Measurements from ENCODE around the gene CNIH2. TPM values are rescaled to one million over a fixed set of nuclear protein-coding genes. Genes with fewer than 3 reads are reported as not detected.

The CNIH2 gene
- total RNA-seq, 2 donors from 2014 or later, result 3.6 TPM; not detected in 1

DNA sequence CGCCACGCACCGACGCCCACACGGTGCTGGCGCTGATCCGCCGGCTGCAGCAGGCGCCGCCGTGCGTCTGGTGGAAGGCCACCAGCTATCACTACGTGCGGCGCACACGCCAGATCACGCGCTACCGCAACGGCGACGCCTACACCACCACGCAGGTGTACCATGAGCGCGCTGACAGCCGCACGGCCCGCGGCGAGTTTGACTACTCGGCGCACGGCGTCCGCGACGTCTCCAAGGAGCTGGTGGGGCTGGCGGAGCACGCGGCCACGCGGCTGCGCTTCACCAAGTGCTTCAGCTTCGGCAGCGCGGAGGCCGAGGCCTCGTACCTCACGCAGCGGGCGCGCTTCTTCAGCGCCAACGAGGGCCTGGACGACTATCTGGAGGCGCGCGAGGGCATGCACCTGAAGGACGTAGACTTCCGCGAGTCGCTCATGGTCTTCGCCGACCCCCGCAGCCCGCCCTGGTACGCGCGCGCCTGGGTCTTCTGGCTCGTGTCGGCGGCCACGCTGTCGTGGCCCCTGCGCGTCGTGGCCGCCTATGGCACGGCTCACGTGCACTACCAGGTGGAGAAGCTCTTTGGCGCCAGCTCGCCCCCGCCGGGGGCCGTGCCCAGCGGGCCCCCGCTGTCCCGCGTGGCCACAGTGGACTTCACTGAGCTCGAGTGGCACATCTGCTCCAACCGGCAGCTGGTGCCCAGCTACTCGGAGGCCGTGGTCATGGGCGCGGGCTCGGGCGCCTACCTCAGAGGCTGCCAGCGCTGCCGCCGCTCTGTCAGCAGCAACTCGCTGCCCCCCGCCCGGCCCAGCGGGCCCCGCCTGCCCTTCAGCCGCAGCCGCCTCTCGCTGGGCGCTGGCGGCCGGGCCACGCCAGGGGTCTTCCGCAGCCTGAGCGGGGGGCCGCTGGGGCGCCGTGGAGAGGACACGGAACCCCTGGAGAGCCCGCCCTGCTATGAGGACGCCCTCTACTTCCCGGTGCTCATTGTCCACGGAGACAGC lies 16.9 kb downstream of the CNIH2 start:
- peaks cover 3% of the 10 kb centered on the region for H3K27me3 ChIP-seq (replicated peaks; ENCODE audit: insufficient read depth)
- no peak for DNase-seq (ENCODE audit: low spot score)
- H3K4me3 ChIP-seq, result no peak overlapping the region
- no peaks in the 10 kb centered on the region for H3K9me3 ChIP-seq
- no peak overlapping the region for H3K27ac ChIP-seq
- WGBS, result 80% methylated on average over 92 of the region's 123 CpGs
- intact Hi-C loops (cut with DNase I), result no loop called here
- H3K36me3 ChIP-seq, result no peaks in the 10 kb centered on the region
- H3K4me1 ChIP-seq (replicated peaks), result peaks cover 6% of the 10 kb centered on the region
- TF ChIP-seq, protein P1, sequence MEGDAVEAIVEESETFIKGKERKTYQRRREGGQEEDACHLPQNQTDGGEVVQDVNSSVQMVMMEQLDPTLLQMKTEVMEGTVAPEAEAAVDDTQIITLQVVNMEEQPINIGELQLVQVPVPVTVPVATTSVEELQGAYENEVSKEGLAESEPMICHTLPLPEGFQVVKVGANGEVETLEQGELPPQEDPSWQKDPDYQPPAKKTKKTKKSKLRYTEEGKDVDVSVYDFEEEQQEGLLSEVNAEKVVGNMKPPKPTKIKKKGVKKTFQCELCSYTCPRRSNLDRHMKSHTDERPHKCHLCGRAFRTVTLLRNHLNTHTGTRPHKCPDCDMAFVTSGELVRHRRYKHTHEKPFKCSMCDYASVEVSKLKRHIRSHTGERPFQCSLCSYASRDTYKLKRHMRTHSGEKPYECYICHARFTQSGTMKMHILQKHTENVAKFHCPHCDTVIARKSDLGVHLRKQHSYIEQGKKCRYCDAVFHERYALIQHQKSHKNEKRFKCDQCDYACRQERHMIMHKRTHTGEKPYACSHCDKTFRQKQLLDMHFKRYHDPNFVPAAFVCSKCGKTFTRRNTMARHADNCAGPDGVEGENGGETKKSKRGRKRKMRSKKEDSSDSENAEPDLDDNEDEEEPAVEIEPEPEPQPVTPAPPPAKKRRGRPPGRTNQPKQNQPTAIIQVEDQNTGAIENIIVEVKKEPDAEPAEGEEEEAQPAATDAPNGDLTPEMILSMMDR (IDR thresholded peaks at IDR 0.05), result no peak
- no peak for TF ChIP-seq POLR2AphosphoS5 (IDR thresholded peaks at IDR 0.05)
- TF ChIP-seq POLR2A (IDR thresholded peaks at IDR 0.05), result no peak

GRCh38 chr11:66297610-66298009 lies 19.6 kb downstream of the CNIH2 start:
- intact Hi-C loops (cut with DNase I), result no loop called here
- H3K27me3 ChIP-seq (replicated peaks; ENCODE audit: insufficient read depth), result peaks cover 3% of the 10 kb centered on the region
- H3K36me3 ChIP-seq, result no peaks in the 10 kb centered on the region
- no peaks in the 10 kb centered on the region for H3K9me3 ChIP-seq
- H3K4me1 ChIP-seq (replicated peaks), result no peaks in the 10 kb centered on the region
- DNase-seq (ENCODE audit: low spot score), result no peak
- no peak overlapping the region for H3K4me3 ChIP-seq
- no peak overlapping the region for H3K27ac ChIP-seq
- WGBS, result 52% methylated on average over 8 of the region's 8 CpGs
- TF ChIP-seq POLR2A (IDR thresholded peaks at IDR 0.05) (no peak), POLR2AphosphoS5 (IDR thresholded peaks at IDR 0.05) (no peak)
- TF ChIP-seq, protein P1 (IDR thresholded peaks at IDR 0.05), result no peak

DNA sequence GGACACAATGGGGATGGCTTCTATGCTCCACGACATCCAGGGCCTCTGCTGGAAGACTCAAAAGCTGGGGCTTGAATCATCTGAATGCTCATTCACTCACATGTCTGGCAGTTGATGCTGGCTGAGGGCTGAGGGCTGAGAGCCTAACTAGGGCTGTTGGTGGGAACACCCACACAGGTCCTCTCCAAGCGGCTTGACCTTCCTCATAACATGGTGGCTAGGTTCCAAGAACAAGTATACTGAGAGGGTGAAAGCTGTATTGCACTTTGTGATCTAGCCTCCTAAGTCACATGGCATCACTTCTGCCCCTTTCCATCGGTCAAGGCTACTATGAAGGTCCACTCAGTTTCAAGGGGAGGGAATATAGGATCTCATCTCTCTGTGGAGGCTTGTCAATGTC lies 21.2 kb downstream of the CNIH2 start:
- Histone ChIP-seq H3K27me3 (replicated peaks; ENCODE audit: insufficient read depth) (peaks cover 3% of the 10 kb centered on the region), H3K4me3 (no peak overlapping the region), H3K27ac (no peak overlapping the region), H3K4me1 (replicated peaks) (no peaks in the 10 kb centered on the region), H3K36me3 (no peaks in the 10 kb centered on the region), H3K9me3 (no peaks in the 10 kb centered on the region)
- intact Hi-C loops (cut with DNase I), result no loop called here
- DNase-seq (ENCODE audit: low spot score), result no peak
- WGBS, result 55% methylated on average over 3 of the region's 3 CpGs
- TF ChIP-seq, protein P1 (IDR thresholded peaks at IDR 0.05), result no peak
- no peak for TF ChIP-seq POLR2AphosphoS5 (IDR thresholded peaks at IDR 0.05)

DNA sequence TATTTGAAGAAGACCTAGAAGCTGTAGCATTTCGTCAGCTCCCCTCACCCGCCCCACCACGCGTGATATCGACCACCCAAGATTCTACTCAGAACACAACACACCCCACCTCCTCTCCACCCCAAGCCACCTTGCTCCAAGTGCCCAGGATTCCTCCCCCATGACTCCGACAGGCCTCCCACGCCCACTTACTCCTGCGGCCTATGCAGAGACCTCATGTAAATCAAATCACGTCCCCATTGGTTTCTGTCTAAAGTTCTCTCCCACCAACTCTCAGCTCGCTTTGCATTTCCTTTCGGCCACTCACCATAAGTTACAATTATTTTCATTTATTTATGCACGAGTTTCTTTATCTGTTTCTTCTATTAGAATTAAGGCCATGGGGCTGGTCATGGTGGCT lies 24.7 kb downstream of the CNIH2 start:
- WGBS, result 87% methylated on average over 12 of the region's 12 CpGs
- Histone ChIP-seq H3K27ac (no peak overlapping the region), H3K9me3 (no peaks in the 10 kb centered on the region), H3K27me3 (replicated peaks; ENCODE audit: insufficient read depth) (no peaks in the 10 kb centered on the region), H3K4me1 (replicated peaks) (no peaks in the 10 kb centered on the region), H3K36me3 (no peaks in the 10 kb centered on the region), H3K4me3 (no peak overlapping the region)
- DNase-seq (ENCODE audit: low spot score), result no peak
- intact Hi-C loops (cut with DNase I), result no loop called here
- TF ChIP-seq, protein P1 (IDR thresholded peaks at IDR 0.05), result no peak
- TF ChIP-seq POLR2AphosphoS5 (IDR thresholded peaks at IDR 0.05) (no peak), POLR2A (IDR thresholded peaks at IDR 0.05) (no peak)

- DNase-seq (ENCODE audit: low spot score), result no peak
- intact Hi-C loops (cut with DNase I), result no loop called here
- H3K27ac ChIP-seq, result no peak overlapping the region
- 58% methylated on average over 3 of the region's 3 CpGs for WGBS
- no peak overlapping the region for H3K4me3 ChIP-seq
- H3K9me3 ChIP-seq, result no peaks in the 10 kb centered on the region
- H3K36me3 ChIP-seq, result no peaks in the 10 kb centered on the region
- no peaks in the 10 kb centered on the region for H3K27me3 ChIP-seq (replicated peaks; ENCODE audit: insufficient read depth)
- TF ChIP-seq POLR2A (IDR thresholded peaks at IDR 0.05) (no peak), POLR2AphosphoS5 (IDR thresholded peaks at IDR 0.05) (no peak)
- TF ChIP-seq, protein P1 (IDR thresholded peaks at IDR 0.05), result no peak
- H3K4me1 ChIP-seq (replicated peaks), result no peaks in the 10 kb centered on the region
These were observed 31.5 kb downstream of the CNIH2 start for GRCh38 chr11:66309475-66309874.

Data from prostate gland (tissue), 2 donors.